Epithelial cell of prostate (primary cell): ENCODE results near the gene KCNA3.
"Not testable (repeated sequence)": the region's sequence is repeated elsewhere in the genome, so short reads cannot be mapped to it uniquely, and the experiment has no call there.

Experiments used
- DNase-seq: peaks from one replicate; pipeline ENCODE4 v3.0.0-alpha.2; 2011; ENCODE audit warnings: low read depth, low spot score
- H3K27ac ChIP-seq: fragments of 450-650 bp; 2 replicates; pipeline ENCODE4 v1.5.1; 2017; ENCODE audit warnings: mild to moderate bottlenecking

Gene KCNA3

DNA sequence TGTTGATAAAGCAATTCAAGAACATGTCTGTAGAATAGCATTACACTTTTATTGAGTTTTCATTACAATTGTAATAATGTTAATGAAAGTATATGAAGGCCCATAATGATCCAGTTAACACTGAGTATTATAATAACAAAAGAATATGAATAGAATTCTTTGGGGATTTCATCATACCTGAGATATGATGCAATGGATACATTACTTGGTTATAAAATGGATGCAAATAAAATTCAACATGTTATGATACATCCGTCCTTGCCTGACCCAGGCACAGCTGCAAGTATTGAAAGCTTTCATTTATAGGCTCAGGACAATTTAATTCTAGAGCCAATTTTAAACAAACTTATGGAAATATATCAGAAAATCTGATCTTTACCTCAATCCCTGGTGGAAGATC, 8.2 kb upstream of the KCNA3 start:
- no peak for DNase-seq
- no peak overlapping the region for H3K27ac ChIP-seq

- no peak for DNase-seq
- H3K27ac ChIP-seq: no peak overlapping the region
Observed at GRCh38 chr1:110680036-110680735, 5.4 kb upstream of the KCNA3 start.

DNA sequence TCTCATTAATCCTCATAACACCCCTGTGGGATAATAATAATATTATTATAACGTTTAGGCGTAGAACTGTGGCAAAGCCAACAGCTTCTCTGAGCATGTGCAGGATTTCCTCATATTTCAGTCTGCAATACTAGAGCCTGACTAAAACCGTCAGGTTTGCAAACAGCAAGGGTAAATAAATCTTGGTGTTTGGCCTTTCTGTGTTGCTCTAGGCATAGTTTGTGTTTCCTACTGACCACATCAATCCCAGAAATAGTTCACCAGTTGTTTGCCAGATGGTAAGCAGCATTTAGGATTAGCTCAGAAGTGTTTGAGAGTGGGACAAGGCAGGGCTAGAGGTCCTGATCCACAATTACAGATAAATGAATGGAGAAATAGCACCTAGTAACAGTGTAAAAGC, 2.8 kb upstream of the KCNA3 start:
- DNase-seq: no peak
- H3K27ac ChIP-seq: no peak overlapping the region

- no peak overlapping the region for H3K27ac ChIP-seq
- DNase-seq: no peak
Observed at GRCh38 chr1:110676970-110677369, 2.2 kb upstream of the KCNA3 start.

DNA sequence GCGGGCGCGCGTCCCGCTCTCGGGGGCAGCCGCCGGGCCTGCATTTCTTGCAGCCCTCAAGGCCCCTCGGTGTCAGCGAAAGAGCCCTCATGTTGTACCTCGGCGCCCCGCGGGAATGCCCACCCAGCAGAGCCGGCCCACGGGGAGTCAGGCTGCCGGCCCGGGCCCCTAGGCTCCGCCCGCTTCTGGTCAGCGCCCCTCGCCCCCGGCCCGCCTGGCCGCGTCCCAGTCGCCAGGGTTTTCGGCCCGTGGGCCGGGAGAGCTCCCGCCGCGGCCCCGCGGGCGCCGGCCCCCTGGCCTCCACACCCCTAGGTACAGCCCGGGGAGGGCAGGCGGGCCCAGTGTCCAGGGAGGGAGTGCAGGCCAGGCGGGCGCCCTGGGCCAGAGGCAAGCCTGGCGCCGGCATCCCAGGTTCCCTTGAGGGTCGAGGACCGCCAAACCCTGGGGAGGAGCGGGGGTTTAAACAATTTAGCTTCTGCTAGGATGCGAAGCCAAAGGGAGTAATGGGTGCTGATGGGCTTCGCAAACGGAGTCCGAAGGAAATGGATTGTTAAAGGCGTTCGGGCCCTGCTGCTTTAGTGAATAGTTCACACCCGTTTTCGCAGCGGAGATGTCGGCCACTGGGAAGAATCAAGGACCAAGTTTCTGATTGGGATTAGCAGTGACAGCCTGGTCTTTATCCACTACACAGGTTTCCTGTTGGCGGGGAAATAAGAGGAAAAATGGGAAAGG, 486 bp upstream of the KCNA3 start:
- no peak for DNase-seq
- no peak overlapping the region for H3K27ac ChIP-seq

DNA sequence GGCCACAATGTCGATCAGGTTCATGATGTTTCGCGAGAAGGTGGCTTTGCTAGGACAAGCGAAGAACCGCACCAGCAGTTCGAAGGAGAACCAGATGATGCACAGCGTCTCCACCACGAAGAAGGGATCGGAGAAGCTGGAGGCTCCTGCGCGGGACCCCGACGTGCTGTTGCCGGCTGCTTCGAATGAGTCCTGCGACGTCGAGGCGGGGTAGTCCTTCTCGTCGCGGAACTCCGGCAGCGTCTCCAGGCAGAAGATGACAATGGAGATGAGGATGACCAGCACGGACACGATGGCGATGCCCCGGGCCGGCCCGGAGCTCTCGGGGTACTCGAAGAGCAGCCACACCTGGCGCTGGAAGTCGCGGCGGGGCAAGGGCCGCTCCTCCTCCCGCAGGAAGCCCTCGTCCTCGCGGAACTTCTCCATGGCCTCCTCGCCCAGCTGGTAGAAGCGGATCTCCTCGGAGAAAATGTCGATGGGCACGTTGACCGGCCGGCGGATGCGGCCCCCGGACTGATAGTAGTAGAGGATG, 869 bp downstream of the KCNA3 start:
- no peak for DNase-seq
- no peak overlapping the region for H3K27ac ChIP-seq

DNA sequence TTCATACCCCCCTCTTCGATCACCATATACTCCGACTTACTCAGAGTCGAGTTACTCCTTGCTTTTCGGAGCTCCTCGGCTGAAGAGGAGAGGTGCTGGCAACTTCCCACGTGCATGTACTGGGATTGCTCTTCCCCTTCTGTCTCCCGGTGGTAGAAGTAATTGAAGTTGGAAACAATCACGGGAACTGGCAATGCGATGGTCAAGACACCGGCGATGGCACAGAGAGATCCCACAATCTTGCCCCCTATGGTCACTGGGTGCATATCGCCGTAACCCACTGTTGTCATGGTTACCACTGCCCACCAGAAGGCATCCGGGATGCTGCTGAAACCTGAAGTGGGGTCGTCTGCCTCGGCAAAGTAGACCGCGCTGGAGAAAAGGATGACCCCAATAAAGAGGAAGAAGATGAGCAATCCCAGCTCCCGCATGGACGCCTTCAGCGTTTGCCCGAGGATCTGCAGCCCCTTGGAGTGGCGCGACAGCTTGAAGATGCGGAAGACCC, 1.5 kb downstream of the KCNA3 start:
- H3K27ac ChIP-seq: no peak overlapping the region
- no peak for DNase-seq

DNA sequence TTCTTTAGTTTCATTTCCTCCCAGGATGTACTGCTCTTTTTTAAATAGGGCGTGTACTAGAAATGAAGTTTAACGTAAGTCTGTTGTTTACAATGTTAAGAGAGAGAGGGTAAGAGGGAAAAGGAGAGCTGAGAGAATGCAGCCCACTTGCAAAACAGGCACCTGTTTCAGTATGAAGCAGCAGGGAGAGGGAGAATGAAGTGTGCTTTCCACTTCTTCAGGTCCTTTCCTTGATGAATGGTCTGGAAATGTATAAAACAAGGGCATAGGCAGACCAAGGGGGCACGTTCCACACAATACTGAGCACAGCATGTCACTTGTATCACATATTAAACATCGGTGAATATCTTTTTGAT, 2.0 kb downstream of the KCNA3 start:
- H3K27ac ChIP-seq: no peak overlapping the region
- no peak for DNase-seq

GRCh38 chr1:110672001-110672752, 2.6 kb downstream of the KCNA3 start:
- DNase-seq: no peak

GRCh38 chr1:110671361-110671760, 3.4 kb downstream of the KCNA3 start:
- no peak for DNase-seq
- H3K27ac ChIP-seq: no peak overlapping the region

More at GRCh38 chr1:110672001-110672752, 2.6 kb downstream of the KCNA3 start:
- H3K27ac ChIP-seq: no peak overlapping the region

- DNase-seq: no peak
- no peak overlapping the region for H3K27ac ChIP-seq
Observed at GRCh38 chr1:110668549-110668948, 6.2 kb downstream of the KCNA3 start.

- DNase-seq: no peak
- no peak overlapping the region for H3K27ac ChIP-seq
Observed at GRCh38 chr1:110667776-110668175, 7.0 kb downstream of the KCNA3 start.

GRCh38 chr1:110663241-110663640, 11.5 kb downstream of the KCNA3 start:
- DNase-seq: no peak

GRCh38 chr1:110659559-110659958, 15.2 kb downstream of the KCNA3 start:
- not testable (repeated sequence) for DNase-seq, H3K27ac ChIP-seq

More at GRCh38 chr1:110663241-110663640, 11.5 kb downstream of the KCNA3 start:
- no peak overlapping the region for H3K27ac ChIP-seq

GRCh38 chr1:110657351-110657750, 17.4 kb downstream of the KCNA3 start:
- H3K27ac ChIP-seq: no peak overlapping the region
- no peak for DNase-seq

- DNase-seq: no peak
- H3K27ac ChIP-seq: no peak overlapping the region
Observed at GRCh38 chr1:110650609-110651008, 24.1 kb downstream of the KCNA3 start.

DNA sequence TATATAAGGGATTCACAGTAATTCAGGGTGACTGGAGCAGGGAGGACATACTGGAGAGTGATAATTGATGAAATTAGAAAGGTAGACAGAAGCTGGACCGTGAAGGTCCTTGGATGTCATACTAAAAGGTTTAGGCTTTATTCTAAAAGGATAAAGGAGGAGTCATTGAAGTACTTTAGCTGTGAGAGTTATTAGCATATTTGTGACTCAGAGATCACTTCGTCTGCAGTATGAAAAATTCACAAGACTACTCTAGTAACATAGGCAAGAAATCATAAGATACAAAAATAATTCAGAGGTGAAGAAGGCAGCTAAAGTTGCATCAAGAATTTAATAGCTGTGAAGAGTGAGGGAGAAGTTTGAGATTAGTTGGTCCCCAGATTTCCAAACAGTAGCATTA, 26.3 kb downstream of the KCNA3 start:
- no peak overlapping the region for H3K27ac ChIP-seq

GRCh38 chr1:110647254-110647891, 27.4 kb downstream of the KCNA3 start:
- DNase-seq: no peak
- H3K27ac ChIP-seq: no peak overlapping the region

More for the DNA sequence above, 26.3 kb downstream of the KCNA3 start:
- no peak for DNase-seq

DNA sequence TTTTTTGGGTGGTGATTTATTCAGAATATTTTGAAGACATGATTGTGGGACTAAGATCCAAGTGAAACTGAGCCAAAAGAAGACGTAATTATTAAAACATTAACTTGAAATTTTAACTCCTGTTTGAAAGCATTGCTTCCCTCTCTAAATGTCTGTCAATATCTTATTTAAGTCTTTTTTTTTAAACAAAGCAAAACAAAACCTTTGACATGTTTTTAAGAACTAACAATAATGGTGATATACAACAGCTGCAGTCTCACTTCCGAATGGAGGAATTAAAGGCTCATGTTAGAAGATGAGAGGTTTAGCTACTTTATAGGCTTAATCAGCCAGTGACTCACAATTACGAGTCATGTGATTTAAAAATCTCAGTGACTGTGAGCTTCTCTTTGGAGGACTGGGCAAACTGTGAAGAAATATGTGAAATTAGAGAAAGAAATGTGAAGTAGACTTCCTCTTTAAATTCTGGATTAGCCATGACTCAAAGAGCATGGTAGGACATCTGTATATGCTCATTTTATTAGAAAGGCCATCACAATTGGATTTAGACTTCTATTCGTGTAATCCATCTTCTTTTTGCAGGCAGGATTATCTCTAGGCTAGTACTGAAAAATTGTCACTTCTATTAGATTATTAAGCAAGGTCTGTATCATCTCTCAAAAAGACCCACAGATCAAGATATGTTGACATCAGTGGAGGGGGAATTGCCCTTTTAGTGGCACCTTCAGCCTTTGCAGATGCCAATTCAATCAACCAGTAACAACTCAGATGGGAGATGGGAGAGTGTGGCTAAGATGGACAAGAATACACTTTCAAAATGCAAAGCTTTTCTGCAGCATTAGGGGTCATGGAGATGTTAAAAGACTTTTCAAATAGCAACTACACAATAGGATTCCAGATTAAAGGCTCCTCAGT, 28.7 kb downstream of the KCNA3 start:
- no peak overlapping the region for H3K27ac ChIP-seq
- DNase-seq: peak; percentile 14
